ENCODE measurements around the gene STMN3. TPM values are rescaled to one million over a fixed set of nuclear protein-coding genes. Genes with fewer than 3 reads are reported as not detected.

STMN3 gene
- total RNA-seq, 4 donors from 2014 or later, result 0.51 to 1.9 (median 0.88) TPM

DNA sequence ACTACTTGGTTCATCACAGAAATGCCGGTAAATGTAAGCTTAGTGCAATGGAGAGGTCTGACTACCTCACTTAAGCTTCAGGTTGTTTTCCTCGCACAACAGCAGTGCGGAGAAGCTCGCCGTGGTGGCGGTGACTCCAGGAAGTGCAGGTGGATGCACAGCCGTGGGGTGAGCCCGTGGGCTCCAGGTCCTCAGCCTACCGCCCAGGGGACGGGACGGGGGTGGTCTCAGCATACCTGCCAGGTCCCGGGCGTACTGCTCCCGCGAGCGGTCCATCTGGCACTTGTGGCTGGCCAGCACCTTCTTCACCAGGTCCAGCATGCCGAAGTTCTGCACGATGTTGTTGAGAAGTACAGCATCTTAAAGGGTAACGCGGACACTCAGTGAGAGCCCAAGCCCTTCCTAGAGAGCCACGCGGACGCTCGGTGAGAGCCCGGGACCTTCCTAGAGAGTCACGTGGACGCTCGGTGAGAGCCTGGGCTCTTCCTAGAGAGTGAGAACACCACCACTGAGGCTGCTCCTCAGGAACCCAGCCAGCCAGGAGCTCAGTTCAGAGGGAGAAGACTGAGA, 61.4 kb downstream of the STMN3 start:
- TF ChIP-seq, protein P1, sequence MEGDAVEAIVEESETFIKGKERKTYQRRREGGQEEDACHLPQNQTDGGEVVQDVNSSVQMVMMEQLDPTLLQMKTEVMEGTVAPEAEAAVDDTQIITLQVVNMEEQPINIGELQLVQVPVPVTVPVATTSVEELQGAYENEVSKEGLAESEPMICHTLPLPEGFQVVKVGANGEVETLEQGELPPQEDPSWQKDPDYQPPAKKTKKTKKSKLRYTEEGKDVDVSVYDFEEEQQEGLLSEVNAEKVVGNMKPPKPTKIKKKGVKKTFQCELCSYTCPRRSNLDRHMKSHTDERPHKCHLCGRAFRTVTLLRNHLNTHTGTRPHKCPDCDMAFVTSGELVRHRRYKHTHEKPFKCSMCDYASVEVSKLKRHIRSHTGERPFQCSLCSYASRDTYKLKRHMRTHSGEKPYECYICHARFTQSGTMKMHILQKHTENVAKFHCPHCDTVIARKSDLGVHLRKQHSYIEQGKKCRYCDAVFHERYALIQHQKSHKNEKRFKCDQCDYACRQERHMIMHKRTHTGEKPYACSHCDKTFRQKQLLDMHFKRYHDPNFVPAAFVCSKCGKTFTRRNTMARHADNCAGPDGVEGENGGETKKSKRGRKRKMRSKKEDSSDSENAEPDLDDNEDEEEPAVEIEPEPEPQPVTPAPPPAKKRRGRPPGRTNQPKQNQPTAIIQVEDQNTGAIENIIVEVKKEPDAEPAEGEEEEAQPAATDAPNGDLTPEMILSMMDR (IDR thresholded peaks at IDR 0.05 in 4 of 5, conservative IDR thresholded peaks at IDR 0.05 in 1 of 5), result no peak
- TF ChIP-seq POLR2A (IDR thresholded peaks at IDR 0.05), result no peak
- DNase-seq (no peak), ATAC-seq (no peak)
- no peak overlapping the region for H3K27ac ChIP-seq
- intact Hi-C loops (cut with DNase I; ENCODE audit: low total_unique reads) (no loop called here), in situ Hi-C loops (cut with MboI; ENCODE audit: low sequenced_read_pairs in 4 of 4) (no loop called here)
- H3K9me3 ChIP-seq, result no peaks in the 10 kb centered on the region
- no peaks in the 10 kb centered on the region for H3K4me1 ChIP-seq
- H3K27me3 ChIP-seq, result no peaks in the 10 kb centered on the region
- H3K4me3 ChIP-seq, result no peak overlapping the region
- peaks cover 0 to 73% of the 10 kb centered on the region in 2 donors for H3K36me3 ChIP-seq

DNA sequence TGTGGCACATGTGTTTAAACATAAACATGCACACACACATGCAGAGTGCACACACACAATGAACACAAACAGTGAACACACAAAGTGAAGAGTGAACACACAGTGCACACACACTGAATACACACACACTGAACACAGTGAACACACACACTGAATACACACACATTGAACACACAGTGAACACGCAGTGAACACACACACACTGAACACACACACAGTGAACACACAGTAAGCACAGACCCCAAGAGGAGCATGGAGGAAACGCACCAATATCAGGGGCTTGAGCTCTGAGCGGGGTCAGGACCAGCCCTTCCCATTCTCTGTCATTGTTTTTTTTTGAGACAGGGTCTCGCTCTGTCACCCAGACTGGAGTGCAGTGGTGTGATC, 62.1 kb downstream of the STMN3 start:
- no peak for ATAC-seq
- Histone ChIP-seq H3K27ac (no peak overlapping the region), H3K9me3 (no peaks in the 10 kb centered on the region), H3K4me1 (peaks cover 0 to 6% of the 10 kb centered on the region in 2 donors), H3K27me3 (no peaks in the 10 kb centered on the region), H3K36me3 (peaks cover 0 to 70% of the 10 kb centered on the region in 2 donors), H3K4me3 (no peak overlapping the region)
- TF ChIP-seq, protein P1 (IDR thresholded peaks at IDR 0.05 in 4 of 5, conservative IDR thresholded peaks at IDR 0.05 in 1 of 5), result no peak
- TF ChIP-seq POLR2A (IDR thresholded peaks at IDR 0.05), result no peak
- intact Hi-C loops (cut with DNase I; ENCODE audit: low total_unique reads) (no loop called here), in situ Hi-C loops (cut with MboI; ENCODE audit: low sequenced_read_pairs in 4 of 4) (no loop called here)
- no peak for DNase-seq

DNA sequence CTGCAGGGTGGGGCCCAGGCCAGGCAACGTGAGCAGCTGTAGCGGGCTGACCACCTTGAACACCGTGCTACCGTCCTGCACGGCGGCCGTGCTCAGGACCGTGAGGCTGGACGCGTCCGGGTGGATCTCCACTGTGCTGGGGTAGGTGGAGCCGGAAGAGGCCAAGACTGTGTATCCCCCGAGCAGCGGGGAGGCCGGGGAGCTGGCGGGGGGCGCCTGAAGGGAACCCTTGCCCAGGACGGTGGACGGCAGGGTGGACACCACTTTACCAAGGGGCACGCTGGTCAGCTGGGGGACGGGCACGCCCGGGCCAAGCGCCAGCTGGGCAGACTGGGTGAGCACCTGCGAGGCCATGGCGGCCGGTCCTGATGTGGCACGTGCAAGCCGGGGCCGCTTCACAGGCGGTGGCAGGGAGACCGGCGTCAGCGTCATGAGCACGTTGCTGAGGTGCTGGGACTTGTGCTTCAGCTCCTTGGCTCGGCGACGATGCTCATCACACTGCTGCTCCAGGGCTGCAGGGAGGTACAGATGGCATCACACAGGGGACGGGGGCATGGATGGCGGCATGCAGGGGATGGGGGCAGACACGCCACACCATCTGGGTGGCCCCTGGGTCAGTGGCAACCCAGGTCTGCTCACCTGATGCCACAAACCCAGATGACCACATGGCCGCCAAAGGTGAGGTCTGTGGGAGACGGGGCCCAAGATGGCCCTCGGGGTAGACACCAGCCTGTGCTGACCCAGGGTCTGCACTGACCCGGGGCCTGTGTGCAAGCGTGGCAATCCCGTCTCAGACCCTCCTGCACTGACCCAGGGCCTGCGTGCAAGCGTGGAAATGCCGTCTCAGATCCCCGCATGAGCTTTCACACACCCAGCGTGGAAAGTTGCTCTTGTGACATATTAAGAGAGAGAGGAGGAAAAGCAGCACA, 62.7 kb downstream of the STMN3 start:
- H3K27ac ChIP-seq, result no peak overlapping the region
- TF ChIP-seq, protein P1 (IDR thresholded peaks at IDR 0.05 in 4 of 5, conservative IDR thresholded peaks at IDR 0.05 in 1 of 5), result no peak
- no peak for TF ChIP-seq POLR2A (IDR thresholded peaks at IDR 0.05)
- DNase-seq (no peak), ATAC-seq (no peak)
- peaks cover 0 to 6% of the 10 kb centered on the region in 2 donors for H3K4me1 ChIP-seq
- no peaks in the 10 kb centered on the region for H3K27me3 ChIP-seq
- intact Hi-C loops (cut with DNase I; ENCODE audit: low total_unique reads) (no loop called here), in situ Hi-C loops (cut with MboI; ENCODE audit: low sequenced_read_pairs in 4 of 4) (no loop called here)
- H3K4me3 ChIP-seq, result no peak overlapping the region
- no peaks in the 10 kb centered on the region for H3K9me3 ChIP-seq
- H3K36me3 ChIP-seq, result peaks cover 0 to 63% of the 10 kb centered on the region in 2 donors

Other genes starting within 250 kb of the STMN3 start
- gene KCNQ2, start 180.8 kb downstream of the STMN3 start, total RNA-seq, result not detected
- gene EEF1A2, start 154.3 kb downstream of the STMN3 start, total RNA-seq, result 1,000 to 10,000 TPM; 1,736 to 2,603 (median 2,395) TPM
- 100 to 1,000 TPM in 1 of 4 donors, 10 to 100 TPM in 3; 50.2 to 207 (median 76.1) TPM for gene PPDPF, start 132.7 kb downstream of the STMN3 start, total RNA-seq
- gene PTK6, start 116.0 kb downstream of the STMN3 start, total RNA-seq, result under 1 TPM in 1 of 4 donors, not detected in 3; 0.36 TPM
- gene SRMS, start 105.7 kb downstream of the STMN3 start, total RNA-seq, result not detected
- gene FNDC11, start 99.3 kb downstream of the STMN3 start, total RNA-seq, result under 1 TPM in 1 of 4 donors, not detected in 3; 0.13 TPM
- 1 to 10 TPM; 1.7 to 6.2 (median 3.6) TPM for gene HELZ2, start 79.2 kb downstream of the STMN3 start, total RNA-seq
- gene GMEB2, start 26.3 kb downstream of the STMN3 start, total RNA-seq, result 10 to 100 TPM in 1 of 4 donors, 1 to 10 TPM in 3; 6.1 to 14.3 (median 6.8) TPM
- 1 to 10 TPM; 2.4 to 9.1 (median 6.0) TPM for gene RTEL1, start 4.9 kb upstream of the STMN3 start, total RNA-seq
- gene TNFRSF6B, start 43.2 kb upstream of the STMN3 start, total RNA-seq, result 1 to 10 TPM; 1.2 to 4.8 (median 3.1) TPM
- gene ARFRP1, start 54.6 kb upstream of the STMN3 start, total RNA-seq, result 10 to 100 TPM; 26.9 to 35.1 (median 27.8) TPM
- gene ZGPAT, start 54.6 kb upstream of the STMN3 start, total RNA-seq, result 10 to 100 TPM; 13.4 to 20.8 (median 15.5) TPM
- gene LIME1, start 83.2 kb upstream of the STMN3 start, total RNA-seq, result 1 to 10 TPM; 2.0 to 6.3 (median 4.1) TPM
- 10 to 100 TPM; 26.0 to 58.7 (median 39.1) TPM for gene SLC2A4RG, start 86.4 kb upstream of the STMN3 start, total RNA-seq
- gene ZBTB46, start 177.8 kb upstream of the STMN3 start, total RNA-seq, result 1 to 10 TPM; 4.3 to 7.1 (median 5.6) TPM
- not detected for gene ABHD16B, start 208.1 kb upstream of the STMN3 start, total RNA-seq
- 10 to 100 TPM; 57.7 to 92.4 (median 59.8) TPM for gene TPD52L2, start 211.8 kb upstream of the STMN3 start, total RNA-seq
- 10 to 100 TPM; 18.5 to 26.4 (median 22.5) TPM for gene DNAJC5, start 241.7 kb upstream of the STMN3 start, total RNA-seq

All from gastrocnemius medialis (tissue), 4 donors.